Central memory CD8-positive, alpha-beta T cell (primary cell): ENCODE measurements around the gene FAM47E.

Experiments used
- ATAC-seq: fragments of 150-1000 bp; cut with Tn5 transposase; replicated peaks from 2 replicates; pipeline ENCODE4 v1.10.0; 2022; ENCODE audit warnings: mild to moderate bottlenecking, moderate FRiP score, moderate number of reproducible peaks; ENCODE audit not compliant: poor library complexity, severe bottlenecking; ENCODE audit errors: extremely low read depth
- DNase-seq, 2 donors: peaks; one replicate each; pipeline ENCODE4 v3.0.0; 2021; ENCODE audit warnings: low spot score in 2 of 2
- H3K27ac Mint-ChIP-seq: one replicate; pipeline ENCODE4 v1.8.0; 2022; ENCODE audit warnings: low read depth, mild to moderate bottlenecking, moderate library complexity, mixed read lengths
- H3K27me3 Mint-ChIP-seq: one replicate; pipeline ENCODE4 v1.8.0; 2022; ENCODE audit warnings: mixed read lengths
- H3K36me3 Mint-ChIP-seq: one replicate; pipeline ENCODE4 v1.8.0; 2022; ENCODE audit warnings: mild to moderate bottlenecking, moderate library complexity, mixed read lengths; ENCODE audit not compliant: insufficient read depth
- H3K4me1 Mint-ChIP-seq: one replicate; pipeline ENCODE4 v1.8.0; 2022; ENCODE audit warnings: mixed read lengths
- H3K4me3 Mint-ChIP-seq: one replicate; pipeline ENCODE4 v1.8.0; 2022; ENCODE audit warnings: mild to moderate bottlenecking, moderate library complexity, mixed read lengths
- H3K9me3 Mint-ChIP-seq: one replicate; pipeline ENCODE4 v1.8.0; 2022; ENCODE audit warnings: mixed read lengths

FAM47E gene

GRCh38 chr4:76251441-76252270 is at the start of gene FAM47E:
FAM47E (plus strand) TSS chr4:76251721; CDS start chr4:76251747, 26 bp downstream.
- Mint-ChIP-seq H3K27me3 (peaks cover 100% of the 10 kb centered on the region), H3K36me3 (no peaks in the 10 kb centered on the region), H3K4me3 (peak within 1 kb of the TSS; percentile 70), H3K9me3 (no peaks in the 10 kb centered on the region), H3K27ac (no peak within 1 kb of the TSS), H3K4me1 (peaks cover 9% of the 10 kb centered on the region)
- no peak for DNase-seq
- peak; percentile 76 for ATAC-seq

- Mint-ChIP-seq H3K36me3 (no peaks in the 10 kb centered on the region), H3K27me3 (no peaks in the 10 kb centered on the region), H3K9me3 (no peaks in the 10 kb centered on the region), H3K27ac (no peak overlapping the region), H3K4me3 (no peak overlapping the region), H3K4me1 (peaks cover 47% of the 10 kb centered on the region)
- no peak for DNase-seq
- no peak for ATAC-seq
These were observed 48.0 kb upstream of the FAM47E start for GRCh38 chr4:76203541-76203940.

GRCh38 chr4:76204936-76205335 is 46.6 kb upstream of the FAM47E start:
- Mint-ChIP-seq H3K4me3 (no peak overlapping the region), H3K36me3 (peaks cover 3% of the 10 kb centered on the region), H3K4me1 (peaks cover 45% of the 10 kb centered on the region), H3K9me3 (no peaks in the 10 kb centered on the region), H3K27me3 (no peaks in the 10 kb centered on the region), H3K27ac (no peak overlapping the region)
- ATAC-seq (no peak), DNase-seq (no peak)

GRCh38 chr4:76205476-76205875 is 46.0 kb upstream of the FAM47E start:
- no peak for DNase-seq
- Mint-ChIP-seq H3K36me3 (peaks cover 3% of the 10 kb centered on the region), H3K4me1 (peaks cover 47% of the 10 kb centered on the region), H3K27me3 (no peaks in the 10 kb centered on the region), H3K9me3 (no peaks in the 10 kb centered on the region), H3K4me3 (no peak overlapping the region), H3K27ac (no peak overlapping the region)
- no peak for ATAC-seq

GRCh38 chr4:76206222-76206942 is 45.1 kb upstream of the FAM47E start:
- Mint-ChIP-seq H3K4me1 (peaks cover 46% of the 10 kb centered on the region), H3K4me3 (no peak overlapping the region), H3K9me3 (no peaks in the 10 kb centered on the region), H3K27me3 (no peaks in the 10 kb centered on the region), H3K36me3 (peaks cover 3% of the 10 kb centered on the region), H3K27ac (no peak overlapping the region)
- no peak for ATAC-seq
- DNase-seq = no peak

- no peaks in the 10 kb centered on the region for H3K27me3 Mint-ChIP-seq
- no peaks in the 10 kb centered on the region for H3K9me3 Mint-ChIP-seq
These were observed 44.0 kb upstream of the FAM47E start for GRCh38 chr4:76207549-76207948.

GRCh38 chr4:76208005-76208765 is 43.3 kb upstream of the FAM47E start:
- no peak for DNase-seq
- Mint-ChIP-seq H3K4me1 (peaks cover 64% of the 10 kb centered on the region), H3K27me3 (no peaks in the 10 kb centered on the region), H3K36me3 (peaks cover 9% of the 10 kb centered on the region), H3K27ac (no peak overlapping the region), H3K9me3 (no peaks in the 10 kb centered on the region), H3K4me3 (no peak overlapping the region)
- no peak for ATAC-seq

More at GRCh38 chr4:76207549-76207948, 44.0 kb upstream of the FAM47E start:
- Mint-ChIP-seq H3K4me1 (peaks cover 58% of the 10 kb centered on the region), H3K4me3 (no peak overlapping the region), H3K36me3 (peaks cover 4% of the 10 kb centered on the region), H3K27ac (no peak overlapping the region)
- ATAC-seq (no peak), DNase-seq (no peak)

- DNase-seq (no peak), ATAC-seq (no peak)
- no peak overlapping the region for H3K27ac Mint-ChIP-seq
- no peaks in the 10 kb centered on the region for H3K27me3 Mint-ChIP-seq
- no peak overlapping the region for H3K4me3 Mint-ChIP-seq
- peaks cover 12% of the 10 kb centered on the region for H3K36me3 Mint-ChIP-seq
- H3K4me1 Mint-ChIP-seq = peaks cover 68% of the 10 kb centered on the region
- no peaks in the 10 kb centered on the region for H3K9me3 Mint-ChIP-seq
These were observed 41.6 kb upstream of the FAM47E start for GRCh38 chr4:76209881-76210280.

- Mint-ChIP-seq H3K27ac (no peak overlapping the region), H3K4me1 (peaks cover 68% of the 10 kb centered on the region)
- DNase-seq = no peak
These were observed 41.1 kb upstream of the FAM47E start for GRCh38 chr4:76210452-76210851.

GRCh38 chr4:76211769-76212708 is 39.5 kb upstream of the FAM47E start:
- H3K4me3 Mint-ChIP-seq = peak overlapping the region; percentile 77
- ATAC-seq (no peak), DNase-seq (no peak)
- no peaks in the 10 kb centered on the region for H3K27me3 Mint-ChIP-seq
- peak overlapping the region; percentile 60 for H3K27ac Mint-ChIP-seq
- no peaks in the 10 kb centered on the region for H3K9me3 Mint-ChIP-seq
- peaks cover 12% of the 10 kb centered on the region for H3K36me3 Mint-ChIP-seq
- H3K4me1 Mint-ChIP-seq = peaks cover 63% of the 10 kb centered on the region

More at GRCh38 chr4:76210452-76210851, 41.1 kb upstream of the FAM47E start:
- Mint-ChIP-seq H3K36me3 (peaks cover 12% of the 10 kb centered on the region), H3K4me3 (no peak overlapping the region), H3K9me3 (no peaks in the 10 kb centered on the region), H3K27me3 (no peaks in the 10 kb centered on the region)
- ATAC-seq = no peak

GRCh38 chr4:76212851-76213414 is 38.6 kb upstream of the FAM47E start:
- peaks cover 12% of the 10 kb centered on the region for H3K36me3 Mint-ChIP-seq
- H3K9me3 Mint-ChIP-seq = no peaks in the 10 kb centered on the region
- peaks cover 57% of the 10 kb centered on the region for H3K4me1 Mint-ChIP-seq
- peak; percentile 19 to 30 for DNase-seq
- peak; percentile 33 for ATAC-seq
- H3K27me3 Mint-ChIP-seq = no peaks in the 10 kb centered on the region
- H3K4me3 Mint-ChIP-seq = peak overlapping the region; percentile 77
- peak overlapping the region; percentile 60 for H3K27ac Mint-ChIP-seq
